HEK293T (cell line): ENCODE results near the gene PIGZ.

Experiments used
- BHLHE40 ChIP-seq: fragments of 450-650 bp; IDR thresholded peaks from 2 replicates; pipeline ENCODE4 v1.6.1; 2016; ENCODE audit warnings: mild to moderate bottlenecking, moderate library complexity, borderline replicate concordance
- CTBP1 ChIP-seq: fragments of 450-650 bp; IDR thresholded peaks from 2 replicates; pipeline ENCODE4 v1.6.1; 2016; ENCODE audit warnings: borderline replicate concordance
- ELF4 ChIP-seq: fragments of 450-650 bp; IDR thresholded peaks from 2 replicates; pipeline ENCODE4 v1.6.1; 2017; ENCODE audit warnings: antibody characterized with exemption
- FOXA1 ChIP-seq: fragments of 450-650 bp; IDR thresholded peaks from 2 replicates; pipeline ENCODE4 v1.6.1; 2016; ENCODE audit warnings: mild to moderate bottlenecking
- FOXK2 ChIP-seq: fragments of 450-650 bp; IDR thresholded peaks from 2 replicates; pipeline ENCODE4 v1.6.1; 2016; ENCODE audit warnings: mild to moderate bottlenecking
- FOXM1 ChIP-seq: fragments of 450-650 bp; IDR thresholded peaks from 2 replicates; pipeline ENCODE4 v1.6.1; 2017; ENCODE audit warnings: mild to moderate bottlenecking, borderline replicate concordance
- HDGF ChIP-seq: fragments of 450-650 bp; IDR thresholded peaks from 2 replicates; pipeline ENCODE4 v1.6.1; 2017; ENCODE audit warnings: antibody characterized with exemption, borderline replicate concordance
- L3MBTL2 ChIP-seq: fragments of 450-650 bp; conservative IDR thresholded peaks from 2 replicates; pipeline ENCODE4 v1.6.1; 2016; ENCODE audit warnings: mild to moderate bottlenecking
- LEF1 ChIP-seq: fragments of 450-650 bp; IDR thresholded peaks from 2 replicates; pipeline ENCODE4 v1.6.1; 2017; ENCODE audit warnings: mild to moderate bottlenecking, borderline replicate concordance
- NFRKB ChIP-seq: fragments of 450-650 bp; IDR thresholded peaks from 2 replicates; pipeline ENCODE4 v1.6.1; 2016; ENCODE audit warnings: mild to moderate bottlenecking, moderate library complexity
- SP1 ChIP-seq: fragments of 450-650 bp; IDR thresholded peaks from 2 replicates; pipeline ENCODE4 v1.6.1; 2017
- SUZ12 ChIP-seq: fragments of 450-650 bp; IDR thresholded peaks from 2 replicates; pipeline ENCODE4 v1.6.1; 2016; ENCODE audit warnings: mild to moderate bottlenecking
- ZNF384 ChIP-seq: fragments of 450-650 bp; IDR thresholded peaks from 2 replicates; pipeline ENCODE4 v1.6.1; 2016
- TF ChIP-seq, protein P1 (sequence below): fragments of 450-650 bp; IDR thresholded peaks from 2 replicates; pipeline ENCODE4 v1.6.1; 2016

- TF ChIP-seq HDGF (no peak), SP1 (no peak), BHLHE40 (no peak), ELF4 (no peak), FOXM1 (no peak), FOXK2 (no peak), L3MBTL2 (no peak), ZNF384 (no peak), SUZ12 (no peak), NFRKB (no peak), CTBP1 (no peak), LEF1 (no peak), FOXA1 (no peak)
- TF ChIP-seq, protein P1, sequence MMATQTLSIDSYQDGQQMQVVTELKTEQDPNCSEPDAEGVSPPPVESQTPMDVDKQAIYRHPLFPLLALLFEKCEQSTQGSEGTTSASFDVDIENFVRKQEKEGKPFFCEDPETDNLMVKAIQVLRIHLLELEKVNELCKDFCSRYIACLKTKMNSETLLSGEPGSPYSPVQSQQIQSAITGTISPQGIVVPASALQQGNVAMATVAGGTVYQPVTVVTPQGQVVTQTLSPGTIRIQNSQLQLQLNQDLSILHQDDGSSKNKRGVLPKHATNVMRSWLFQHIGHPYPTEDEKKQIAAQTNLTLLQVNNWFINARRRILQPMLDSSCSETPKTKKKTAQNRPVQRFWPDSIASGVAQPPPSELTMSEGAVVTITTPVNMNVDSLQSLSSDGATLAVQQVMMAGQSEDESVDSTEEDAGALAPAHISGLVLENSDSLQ: no peak
Observed at GRCh38 chr3:197010556-197011351, 42.1 kb upstream of the PIGZ start.
